ENCODE measurements around the gene TNIP1. TPM values are rescaled to one million over a fixed set of nuclear protein-coding genes. Genes with fewer than 3 reads are reported as not detected.

Gene TNIP1
- polyA plus RNA-seq, 2 of the 4 experiments (the other 2 are of a cell fraction) = 48.4 to 53.4 TPM

GRCh38 chr5:151082282-151082902 lies 1.6 kb upstream of the TNIP1 start (continued):
- TF ChIP-seq ELK1 (IDR thresholded peaks at IDR 0.05; ENCODE audit: low read depth, low read length) = no peak
- no peak for TF ChIP-seq ZSCAN20 (CRISPR knock-in tag; IDR thresholded peaks at IDR 0.05)
- TF ChIP-seq NR3C1 (IDR thresholded peaks at IDR 0.05) = no peak
- TF ChIP-seq EHMT2 (IDR thresholded peaks at IDR 0.05; ENCODE audit: low read depth) = no peak
- TF ChIP-seq TP53 (CRISPR knock-in tag; IDR thresholded peaks at IDR 0.05) = no peak

- CTCF ChIA-PET = interaction anchor here (0.8 to 7.7 kb wide), 14 partner anchors 9 to 381 kb away, joined by 3 to 113 read pairs (median 4); partner anchors contain the start of gene RBM22
- no peak for DNase-seq (ENCODE audit: low read depth in 1 of 2, low spot score in 1 of 2)
- TF ChIP-seq FOSB (CRISPR knock-in tag; IDR thresholded peaks at IDR 0.05) (peak; percentile 49; the same call in 1 of the 2 replicates), REST (IDR thresholded peaks at IDR 0.05) (no peak), EHMT2 (IDR thresholded peaks at IDR 0.05; ENCODE audit: low read depth) (no peak), CEBPB (IDR thresholded peaks at IDR 0.05) (peak in 1 of 2 experiments; percentile 9; a peak in 1 of 4 replicates)
- Histone ChIP-seq H3K9me3 (no peaks in the 10 kb centered on the region), H3K27ac (peak overlapping the region; percentile 91 to 98), H3K4me3 (peak overlapping the region; percentile 67), H3K4me1 (peaks cover 72% of the 10 kb centered on the region), H3K4me2 (peak overlapping the region; percentile 92)
- no peak for ATAC-seq
- POLR2A ChIA-PET = interaction anchor here (0.6 to 3.1 kb wide), 5 partner anchors 11 to 631 kb away, joined by 3 to 23 read pairs (median 4); no protein-coding TSS in a partner anchor
- no peak for FAIRE-seq
- WGBS (ENCODE audit: missing lambda C conversion rate) = 15% methylated on average over 15 of the region's 15 CpGs
These were observed 822 bp upstream of the TNIP1 start for GRCh38 chr5:151081431-151082281.

- peak overlapping the region; percentile 67 for H3K4me3 ChIP-seq
- TF ChIP-seq PHF8 (IDR thresholded peaks at IDR 0.05; ENCODE audit: borderline replicate concordance, low read depth) (no peak), JUNB (IDR thresholded peaks at IDR 0.05) (0 out of 2 replicates have a peak, but pooled peaks have one; percentile 18), CHD2 (IDR thresholded peaks at IDR 0.05; ENCODE audit: low read length, partially characterized antibody) (no peak), HOXA7 (CRISPR knock-in tag; IDR thresholded peaks at IDR 0.05) (no peak), FOXS1 (CRISPR knock-in tag; IDR thresholded peaks at IDR 0.05) (no peak), MAX (IDR thresholded peaks at IDR 0.05) (peak; percentile 64; the same call in 1 of the 2 replicates), HOXB13 (CRISPR knock-in tag; IDR thresholded peaks at IDR 0.05; ENCODE audit: low read depth) (no peak), NPAS2 (CRISPR knock-in tag; IDR thresholded peaks at IDR 0.05; ENCODE audit: borderline replicate concordance) (no peak), MAFK (IDR thresholded peaks at IDR 0.05; ENCODE audit: partially characterized antibody) (peak; percentile 64), FOSB (CRISPR knock-in tag; IDR thresholded peaks at IDR 0.05) (peak; percentile 19; the same call in 1 of the 2 replicates), REST (IDR thresholded peaks at IDR 0.05) (peak; percentile 75; the same call in 1 of the 2 replicates), FOSL2 (IDR thresholded peaks at IDR 0.05) (no peak), FOSL2 (CRISPR knock-in tag; IDR thresholded peaks at IDR 0.05) (peak; percentile 22; the same call in 1 of the 2 replicates)
- DNase-seq (ENCODE audit: low read depth in 1 of 2, low spot score in 1 of 2) (peak; percentile 54 to 58), ATAC-seq (peak; percentile 1; a peak in 3 of 6 replicates), FAIRE-seq (no peak)
- peaks cover 72% of the 10 kb centered on the region for H3K4me1 ChIP-seq
- ChIA-PET CTCF (interaction anchor here (0.7 to 7.7 kb wide), 10 partner anchors 9 to 85 kb away, joined by 3 to 113 read pairs (median 4); no protein-coding TSS in a partner anchor), POLR2A (interaction anchor here (1.4 kb wide), 1 partner anchor 8 kb away, joined by 3 read pairs; no protein-coding TSS in a partner anchor)
- WGBS (ENCODE audit: missing lambda C conversion rate) = under 1% methylated on average over 20 of the region's 21 CpGs
- H3K27ac ChIP-seq = peak overlapping the region; percentile 91 to 98
- peak overlapping the region; percentile 92 for H3K4me2 ChIP-seq
- no peaks in the 10 kb centered on the region for H3K9me3 ChIP-seq
These were observed 809 bp downstream of the TNIP1 start for GRCh38 chr5:151079838-151080612.

Data from A549 (cell line).